Non-pigmented ciliary epithelial cell (primary cell): ENCODE data around the gene SH2D3C.

Source experiments
- DNase-seq: peaks from one replicate; pipeline ENCODE4 v3.0.0-alpha.2; 2010; ENCODE audit warnings: low read depth

SH2D3C gene

DNA sequence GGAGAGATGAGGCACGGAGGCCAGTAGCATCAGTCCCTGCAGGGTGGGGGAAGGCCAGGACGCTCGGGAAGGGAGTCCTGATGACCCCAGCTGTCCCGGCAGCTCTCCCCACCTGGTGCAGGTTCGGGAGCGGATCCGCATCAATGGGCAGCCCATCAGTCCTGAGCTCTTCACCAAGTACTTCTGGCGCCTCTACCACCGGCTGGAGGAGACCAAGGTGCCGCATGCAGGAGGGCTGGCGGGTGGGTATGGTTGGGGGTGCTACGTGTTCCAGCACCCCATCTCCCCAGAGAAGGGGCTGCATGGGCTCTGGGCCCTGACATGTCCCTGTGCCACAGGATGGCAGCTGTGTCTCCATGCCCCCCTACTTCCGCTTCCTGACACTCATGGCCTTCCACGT is 28.4 kb upstream of the SH2D3C start:
- no peak for DNase-seq

- no peak for DNase-seq
Measured at GRCh38 chr9:127805620-127806019, 27.2 kb upstream of the SH2D3C start.

GRCh38 chr9:127803507-127804352 is 25.3 kb upstream of the SH2D3C start:
- no peak for DNase-seq

- no peak for DNase-seq
Measured at GRCh38 chr9:127802576-127803443, 24.3 kb upstream of the SH2D3C start, which contains the start of gene FPGS. FPGS (plus strand) TSS chr9:127802882; CDS start chr9:127802925, 43 bp downstream.

DNA sequence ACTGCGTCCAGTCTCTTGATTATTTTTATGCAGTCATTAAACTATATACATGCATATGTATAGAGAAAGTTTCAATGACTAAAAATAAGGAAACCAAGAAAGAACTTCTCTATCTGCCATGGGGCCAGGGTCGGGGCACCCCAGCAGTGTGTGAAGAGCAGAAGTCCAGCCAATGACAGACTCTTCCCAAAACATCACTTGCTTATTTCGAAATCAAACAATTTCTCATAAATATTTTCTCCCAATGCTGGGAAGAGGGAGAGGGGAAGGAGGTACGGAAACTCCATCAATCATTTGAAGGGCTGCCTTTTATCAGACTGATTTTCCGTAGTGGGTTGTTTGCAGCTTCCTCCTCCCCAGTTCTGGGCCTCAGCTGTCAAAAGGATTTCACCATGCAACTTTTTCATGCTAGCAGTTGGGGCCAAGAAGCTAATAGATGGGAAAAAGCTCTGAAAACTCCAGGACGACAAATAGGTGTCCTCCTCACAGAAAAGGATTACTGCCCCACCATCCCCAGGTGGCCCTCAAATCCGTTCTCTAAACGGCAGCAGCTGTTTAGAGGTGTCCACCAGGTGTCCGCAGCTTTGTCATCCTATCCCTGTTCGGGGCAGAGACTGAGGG is 23.6 kb upstream of the SH2D3C start:
- no peak for DNase-seq

DNA sequence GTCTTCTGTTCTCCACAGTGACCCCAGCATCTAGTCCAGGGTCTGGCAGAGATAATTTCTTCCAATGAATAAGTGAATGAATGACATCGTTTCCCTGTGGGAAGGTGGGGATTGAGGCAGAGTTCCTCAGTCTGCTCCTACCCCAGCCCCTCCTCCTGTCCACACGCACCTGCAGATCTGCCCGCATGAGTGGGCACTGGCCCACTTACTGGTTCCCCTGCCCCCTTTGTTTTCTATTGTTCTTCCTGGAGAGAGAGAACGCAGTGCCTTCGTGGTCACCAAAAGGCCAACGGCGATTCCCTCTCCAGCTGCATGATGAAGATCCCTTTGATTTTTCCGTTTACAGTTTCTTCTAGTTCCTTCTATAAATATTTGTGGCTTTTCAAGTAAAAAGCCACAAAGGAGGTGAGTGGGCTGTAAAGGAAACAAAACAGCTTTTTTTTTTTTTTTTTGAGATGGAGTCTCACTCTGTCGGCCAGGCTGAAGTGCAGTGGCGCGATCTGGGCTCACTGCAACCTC is 18.4 kb upstream of the SH2D3C start:
- no peak for DNase-seq

DNA sequence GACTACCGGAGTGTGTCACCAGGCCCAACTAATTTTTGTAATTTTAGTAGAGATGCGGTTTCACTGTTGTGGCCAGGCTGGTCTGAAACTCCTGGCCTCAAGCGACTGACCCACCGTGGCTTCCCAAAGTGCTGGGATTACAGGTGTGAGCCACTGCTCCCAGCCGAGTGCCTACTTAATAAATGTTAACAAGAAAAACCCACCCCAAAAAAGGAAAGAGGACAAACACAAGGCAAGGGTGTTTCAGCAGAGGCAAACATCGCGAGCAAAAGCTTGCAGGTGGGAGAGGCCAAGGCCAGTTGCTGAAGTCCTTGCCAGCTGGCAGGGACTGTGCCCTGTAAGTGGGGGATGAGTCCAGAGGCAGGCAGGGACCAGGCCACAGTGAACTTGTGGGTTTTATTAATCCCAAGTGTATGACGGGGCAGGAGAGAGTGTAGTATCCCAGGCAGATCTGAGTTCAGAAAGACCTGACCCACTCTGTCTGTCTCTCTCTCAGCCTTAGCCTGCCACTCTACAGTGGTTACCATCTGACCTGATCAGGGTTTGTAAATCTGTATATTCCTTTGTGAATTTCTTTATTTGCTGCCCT is 17.9 kb upstream of the SH2D3C start:
- DNase-seq = no peak

- DNase-seq = no peak
Measured at GRCh38 chr9:127794001-127794791, 15.7 kb upstream of the SH2D3C start.

- no peak for DNase-seq
Measured at GRCh38 chr9:127793093-127793708, 14.7 kb upstream of the SH2D3C start.

DNA sequence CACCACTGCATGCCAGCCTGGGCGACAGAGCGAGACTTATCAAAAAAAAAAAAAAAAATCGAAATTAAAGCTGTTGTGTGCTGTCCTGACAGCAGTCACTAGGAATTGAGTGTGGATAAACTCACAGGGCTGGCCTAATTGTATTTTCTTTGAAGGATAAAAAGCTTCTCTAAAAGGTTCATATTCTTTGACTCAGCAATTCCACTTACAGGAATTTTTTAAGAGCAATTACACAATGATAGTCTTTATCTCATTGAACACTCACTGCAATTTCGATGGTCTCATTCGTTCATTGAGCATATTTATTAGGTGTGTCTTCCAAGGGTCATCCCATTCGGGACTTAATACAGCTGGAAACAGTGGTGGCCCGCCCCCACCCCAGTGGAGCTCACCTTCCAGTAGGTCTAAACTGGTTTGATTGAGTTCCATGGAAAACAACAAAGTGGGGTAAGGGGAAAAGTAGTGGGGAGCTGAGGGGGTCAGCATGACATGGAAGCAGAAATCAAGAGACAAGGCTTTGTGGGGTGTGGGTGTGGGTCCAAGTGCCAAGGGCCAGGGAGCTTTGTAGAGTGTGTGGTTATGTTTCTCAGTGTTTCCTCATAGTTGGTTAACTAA is 14.1 kb upstream of the SH2D3C start:
- no peak for DNase-seq

GRCh38 chr9:127791085-127791484 is 12.6 kb upstream of the SH2D3C start:
- DNase-seq = no peak

GRCh38 chr9:127790094-127790855 is 11.8 kb upstream of the SH2D3C start:
- DNase-seq = no peak

- no peak for DNase-seq
Measured at GRCh38 chr9:127789179-127789578, 10.7 kb upstream of the SH2D3C start.

DNA sequence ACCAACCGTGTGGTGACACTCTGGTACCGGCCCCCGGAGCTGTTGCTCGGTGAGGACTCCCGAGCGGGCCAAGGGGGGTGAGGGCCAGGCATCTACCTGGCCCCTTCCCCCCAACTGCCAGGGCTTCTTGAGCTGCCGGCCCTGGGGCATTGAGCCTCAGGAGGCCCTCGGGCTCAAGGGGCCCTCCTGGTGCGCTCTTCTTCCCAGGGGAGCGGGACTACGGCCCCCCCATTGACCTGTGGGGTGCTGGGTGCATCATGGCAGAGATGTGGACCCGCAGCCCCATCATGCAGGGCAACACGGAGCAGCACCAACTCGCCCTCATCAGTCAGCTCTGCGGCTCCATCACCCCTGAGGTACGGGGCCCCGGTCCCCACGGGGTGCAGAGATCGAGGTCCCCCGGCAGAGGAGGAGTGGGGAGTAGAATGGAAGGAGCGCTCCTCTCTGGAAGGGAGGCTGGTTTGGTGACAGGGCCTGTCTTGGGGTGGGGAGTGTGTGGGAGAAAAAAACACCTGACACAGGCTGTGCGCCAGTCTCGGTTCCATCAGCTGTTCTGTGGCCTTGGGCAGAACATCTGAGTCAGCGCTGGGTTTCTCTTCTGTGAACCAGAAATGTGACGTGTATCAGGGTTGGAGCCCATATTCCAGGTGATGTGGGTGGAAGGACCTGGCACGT is 10.0 kb upstream of the SH2D3C start:
- no peak for DNase-seq

GRCh38 chr9:127786773-127787104 is 8.3 kb upstream of the SH2D3C start:
- DNase-seq = no peak

GRCh38 chr9:127785933-127786772 is 7.7 kb upstream of the SH2D3C start, which contains the start of gene CDK9:
CDK9 (plus strand) TSS chr9:127786034; CDS start chr9:127786149, 115 bp downstream.
- no peak for DNase-seq

DNA sequence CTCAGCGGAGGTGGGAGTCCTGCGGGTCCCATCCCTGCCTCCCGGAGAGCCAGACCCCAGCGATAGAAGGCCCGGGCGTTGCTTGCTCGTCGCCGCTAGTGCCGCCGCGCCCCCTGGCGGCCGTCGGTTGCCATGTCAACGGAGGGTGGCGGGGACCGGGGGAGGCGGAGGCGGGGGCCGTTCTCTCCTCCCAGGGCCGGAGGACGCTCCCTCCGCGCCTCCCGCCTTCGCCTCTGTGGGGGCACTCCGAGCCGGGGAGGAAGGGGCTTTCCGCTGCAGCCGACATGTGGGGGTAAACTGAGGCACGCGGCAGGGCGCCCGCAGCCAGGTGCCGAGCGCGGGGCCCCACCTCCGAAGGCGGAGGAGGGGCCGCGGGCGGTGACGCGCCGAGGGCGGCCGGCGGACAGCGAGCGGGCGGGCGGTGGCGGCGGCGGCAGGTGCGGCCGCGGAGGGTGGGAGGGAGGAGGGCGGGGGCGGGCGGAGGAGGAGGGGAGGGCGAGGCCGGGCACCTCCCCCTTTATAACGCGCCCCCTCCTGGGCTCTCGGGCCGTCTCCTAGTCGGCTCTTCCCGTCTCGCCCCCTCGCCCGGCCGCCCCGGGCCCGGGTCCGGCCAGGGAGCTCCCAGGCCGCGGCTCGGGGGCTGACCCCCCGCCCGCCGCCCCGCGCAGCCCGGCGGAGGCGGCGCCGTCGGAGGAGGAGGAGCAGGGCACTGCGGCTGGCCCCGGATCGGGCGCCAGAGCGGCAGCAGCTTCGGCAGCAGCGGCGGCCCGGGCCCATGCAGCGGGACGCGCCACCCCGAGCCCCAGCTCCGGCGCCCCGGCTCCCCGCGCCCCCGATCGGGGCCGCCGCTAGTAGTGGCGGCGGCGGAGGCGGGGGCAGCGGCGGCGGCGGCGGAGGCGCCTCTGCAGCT is 6.8 kb upstream of the SH2D3C start:
- DNase-seq = no peak
